GM12891 (cell line): Measurements from ENCODE around the gene CYP3A5.

Experiments
- POLR2A ChIP-seq: IDR thresholded peaks from 2 replicates; pipeline ENCODE4 v1.6.1; 2011; ENCODE audit warnings: low read depth, low read length, control low read depth
- POLR2AphosphoS5 ChIP-seq: IDR thresholded peaks from 2 replicates; pipeline ENCODE4 v1.6.1; 2011; ENCODE audit warnings: low read depth, low read length, control low read depth
- TAF1 ChIP-seq: IDR thresholded peaks from 2 replicates; pipeline ENCODE4 v1.6.1; 2011; ENCODE audit warnings: low read depth, low read length, control low read depth

DNA sequence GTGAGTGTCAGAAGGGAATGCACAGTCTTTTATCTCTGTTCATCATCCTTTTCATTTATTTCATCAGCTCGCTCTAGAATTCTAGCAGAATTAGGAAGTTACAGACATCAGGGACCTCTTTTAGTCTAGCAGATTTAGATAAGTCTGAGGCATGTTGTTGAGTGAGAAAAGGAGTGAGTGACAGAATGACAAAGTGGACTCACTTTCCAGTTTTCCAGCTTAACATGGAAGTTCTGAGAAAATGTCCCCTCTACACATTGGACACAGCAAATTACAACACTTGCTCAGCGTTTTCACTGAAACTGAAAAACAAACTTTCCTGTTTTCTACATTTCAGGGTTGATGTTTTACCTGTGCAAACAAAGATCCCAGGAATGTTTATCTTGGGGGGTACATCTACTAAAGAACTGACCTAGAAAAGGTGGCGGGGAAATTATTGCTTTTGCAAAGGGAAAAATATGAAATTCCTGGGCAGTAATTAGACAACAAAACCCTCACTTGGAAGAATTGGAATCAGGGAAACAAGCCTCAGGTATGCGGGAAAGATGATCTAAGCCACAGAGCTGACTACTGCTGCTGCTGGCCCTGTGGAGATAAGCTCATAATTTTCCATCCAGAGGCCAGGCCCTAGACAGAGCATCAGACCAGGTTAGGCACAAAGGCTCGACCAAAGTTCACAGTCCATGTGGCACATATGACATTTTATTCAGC, 14.6 kb upstream of the CYP3A5 start:
- TF ChIP-seq POLR2A (no peak), POLR2AphosphoS5 (no peak), TAF1 (no peak)
